GM12875 (cell line): ENCODE results near the gene SPATA31E1.

Source experiments
- H3K4me3 ChIP-seq: one replicate; pipeline ENCODE4 v1.5.1; 2011; ENCODE audit warnings: low read depth, low read length, control low read depth
- TF ChIP-seq, protein P1 (sequence below): IDR thresholded peaks from 2 replicates; pipeline ENCODE4 v1.5.1; 2011; ENCODE audit warnings: low read depth, mild to moderate bottlenecking, control low read depth, inconsistent platforms, low read length, moderate library complexity, borderline replicate concordance; ENCODE audit not compliant: insufficient read depth

The SPATA31E1 gene

DNA sequence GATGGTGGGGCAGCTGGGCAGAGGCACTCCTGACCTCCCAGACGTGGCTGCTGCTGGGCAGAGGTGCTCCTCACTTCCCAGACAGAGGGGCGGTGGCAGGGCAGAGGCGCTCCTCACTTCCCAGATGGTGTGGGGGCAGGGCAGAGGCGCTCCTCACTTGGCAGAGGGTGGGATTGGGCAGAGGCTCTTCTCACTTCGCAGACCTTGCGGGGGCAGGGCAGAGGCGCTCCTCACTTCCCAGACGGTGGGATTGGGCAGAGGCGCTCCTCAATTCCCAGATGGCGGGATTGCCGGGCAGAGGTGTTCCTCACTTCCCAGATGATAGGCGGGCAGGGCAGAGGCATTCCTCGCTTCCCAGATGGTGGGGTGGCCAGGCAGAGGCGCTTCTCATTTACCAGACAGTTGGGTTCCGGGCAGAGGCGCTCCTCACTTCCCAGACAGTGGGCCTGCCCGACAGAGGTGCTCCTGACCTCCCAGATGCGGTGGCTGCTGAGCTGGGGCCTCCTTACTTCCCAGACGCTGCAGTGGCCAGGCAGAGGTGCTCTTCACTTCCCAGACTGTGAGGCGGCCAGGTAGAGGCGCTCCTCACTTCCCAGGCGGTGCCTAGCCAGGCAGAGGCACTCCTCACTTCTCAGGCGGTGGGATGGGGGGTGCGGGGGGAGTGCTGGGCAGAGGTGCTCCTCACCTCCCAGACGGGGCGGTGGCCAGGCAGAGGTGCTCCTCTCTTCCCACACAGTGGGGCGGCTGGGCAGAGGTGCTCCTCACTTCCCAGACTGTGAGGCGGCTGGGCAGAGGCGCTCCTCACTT, 25.3 kb upstream of the SPATA31E1 start:
- H3K4me3 ChIP-seq: no peak overlapping the region
- TF ChIP-seq, protein P1, sequence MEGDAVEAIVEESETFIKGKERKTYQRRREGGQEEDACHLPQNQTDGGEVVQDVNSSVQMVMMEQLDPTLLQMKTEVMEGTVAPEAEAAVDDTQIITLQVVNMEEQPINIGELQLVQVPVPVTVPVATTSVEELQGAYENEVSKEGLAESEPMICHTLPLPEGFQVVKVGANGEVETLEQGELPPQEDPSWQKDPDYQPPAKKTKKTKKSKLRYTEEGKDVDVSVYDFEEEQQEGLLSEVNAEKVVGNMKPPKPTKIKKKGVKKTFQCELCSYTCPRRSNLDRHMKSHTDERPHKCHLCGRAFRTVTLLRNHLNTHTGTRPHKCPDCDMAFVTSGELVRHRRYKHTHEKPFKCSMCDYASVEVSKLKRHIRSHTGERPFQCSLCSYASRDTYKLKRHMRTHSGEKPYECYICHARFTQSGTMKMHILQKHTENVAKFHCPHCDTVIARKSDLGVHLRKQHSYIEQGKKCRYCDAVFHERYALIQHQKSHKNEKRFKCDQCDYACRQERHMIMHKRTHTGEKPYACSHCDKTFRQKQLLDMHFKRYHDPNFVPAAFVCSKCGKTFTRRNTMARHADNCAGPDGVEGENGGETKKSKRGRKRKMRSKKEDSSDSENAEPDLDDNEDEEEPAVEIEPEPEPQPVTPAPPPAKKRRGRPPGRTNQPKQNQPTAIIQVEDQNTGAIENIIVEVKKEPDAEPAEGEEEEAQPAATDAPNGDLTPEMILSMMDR: no peak

DNA sequence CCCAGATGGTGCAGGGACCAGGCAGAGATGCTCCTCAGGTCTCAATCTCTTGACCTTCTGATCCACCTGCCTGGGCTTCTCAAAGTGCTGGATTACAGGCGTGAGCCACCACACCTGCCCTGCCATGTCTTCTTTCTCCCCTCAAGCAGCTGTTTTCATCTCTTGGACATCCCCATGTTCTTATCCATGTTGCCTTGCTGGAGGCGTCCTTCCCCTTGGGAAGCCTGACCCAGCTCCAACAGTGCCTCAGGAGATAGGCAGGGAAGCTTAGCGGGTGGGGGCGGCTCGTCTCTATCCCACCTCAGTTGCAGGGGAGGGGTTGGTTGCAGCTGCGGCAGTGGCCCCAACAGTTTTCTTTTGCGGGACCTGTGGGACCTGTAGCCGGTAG, 24.7 kb upstream of the SPATA31E1 start:
- TF ChIP-seq, protein P1: no peak
- no peak overlapping the region for H3K4me3 ChIP-seq

DNA sequence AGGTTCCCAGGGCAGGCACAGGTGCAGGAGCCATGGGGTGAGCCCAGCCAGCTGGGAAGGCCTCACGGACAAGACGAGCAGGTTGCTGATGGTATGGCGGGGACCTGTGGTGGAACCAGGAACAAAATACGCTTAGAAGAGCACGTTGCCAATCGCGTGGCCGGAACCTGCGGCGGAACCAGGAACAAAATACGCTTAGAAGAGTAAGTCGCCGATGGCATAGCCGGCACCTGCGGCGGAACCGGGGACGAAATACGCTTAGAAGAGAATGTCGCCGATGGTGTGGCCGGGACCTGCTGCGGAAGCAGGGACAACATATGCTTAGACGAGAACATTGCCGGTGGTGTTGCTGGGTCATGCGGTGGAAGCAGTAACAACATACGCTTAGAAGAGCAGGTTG, 23.5 kb upstream of the SPATA31E1 start:
- TF ChIP-seq, protein P1: no peak

DNA sequence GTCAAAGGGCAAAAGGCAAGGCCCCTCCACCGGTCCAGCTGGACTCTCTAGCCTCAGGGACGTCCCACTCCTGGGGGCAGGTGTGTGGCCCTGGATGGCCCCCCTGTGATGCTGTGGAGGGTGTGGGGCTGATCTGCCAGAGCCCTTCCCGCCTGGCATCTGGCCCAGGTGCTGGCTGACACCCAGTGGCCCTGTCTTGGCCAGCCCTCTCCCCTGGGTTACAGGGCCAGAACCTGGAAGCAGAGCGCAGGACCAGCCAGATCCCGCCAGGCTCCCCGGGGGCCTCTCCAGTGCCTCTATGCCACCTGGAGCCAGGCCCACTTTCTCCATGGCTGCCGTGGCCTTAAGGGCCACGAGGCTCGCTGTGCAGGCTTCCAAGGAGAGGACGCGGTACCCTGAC, 22.9 kb upstream of the SPATA31E1 start:
- TF ChIP-seq, protein P1: no peak

More for the DNA sequence above, 23.5 kb upstream of the SPATA31E1 start:
- H3K4me3 ChIP-seq: no peak overlapping the region

DNA sequence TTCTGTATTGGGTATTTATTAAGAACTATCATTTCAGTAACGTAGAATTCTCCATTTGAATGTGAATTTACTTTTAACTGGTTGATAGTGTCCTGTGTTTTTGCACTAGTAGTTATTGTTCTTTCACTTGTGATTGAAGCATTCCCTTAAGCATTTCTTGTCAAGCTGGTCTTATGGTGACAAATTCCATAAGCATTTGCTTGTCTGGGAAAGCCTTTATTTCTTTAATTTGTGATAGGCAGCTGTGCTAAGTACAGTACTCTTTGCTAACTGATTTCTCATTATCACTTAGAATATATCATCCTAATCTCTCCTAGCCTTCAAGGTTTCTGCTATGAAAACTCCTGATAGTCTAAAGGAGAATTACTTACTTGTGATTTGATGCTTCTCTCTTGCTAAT, 21.3 kb upstream of the SPATA31E1 start:
- H3K4me3 ChIP-seq: no peak overlapping the region
- TF ChIP-seq, protein P1: no peak

More for the DNA sequence above, 22.9 kb upstream of the SPATA31E1 start:
- H3K4me3 ChIP-seq: no peak overlapping the region

DNA sequence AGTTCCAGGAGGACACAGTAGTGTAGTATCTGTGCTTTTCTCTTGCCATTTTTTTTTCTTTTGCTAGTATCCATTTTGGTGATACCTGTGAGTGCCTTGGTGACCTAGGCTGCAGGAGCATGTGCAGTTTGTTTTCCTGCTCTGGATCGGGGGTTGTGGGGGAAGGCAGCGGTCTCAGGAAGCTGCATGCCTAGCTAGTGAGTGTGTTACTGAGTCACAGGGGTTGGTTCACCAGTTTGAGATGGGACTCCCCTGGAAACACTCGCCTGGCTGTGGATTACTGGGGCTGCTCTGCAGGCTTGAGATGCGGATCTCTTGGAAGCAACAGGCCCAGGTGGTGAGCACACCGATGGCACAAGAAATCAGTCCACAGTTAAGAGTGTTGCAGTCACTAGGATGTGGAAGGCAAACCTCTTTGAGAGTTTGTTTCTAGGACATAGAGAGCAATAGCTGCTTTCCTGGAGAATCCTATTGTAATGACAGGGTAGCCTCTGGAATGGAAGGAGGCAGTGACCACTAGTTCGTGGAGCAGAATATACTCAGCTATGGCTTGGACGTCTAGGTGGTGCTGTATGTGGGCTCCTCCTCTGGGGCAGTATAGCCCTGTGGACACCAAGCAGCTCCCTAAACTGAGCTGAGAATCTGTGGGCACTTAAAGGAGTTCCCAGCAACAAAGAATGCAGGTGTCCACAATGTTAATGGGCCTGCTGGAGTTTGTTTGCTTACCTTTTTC, 20.0 kb upstream of the SPATA31E1 start:
- no peak overlapping the region for H3K4me3 ChIP-seq
- TF ChIP-seq, protein P1: no peak
